PC-9 (cell line): Measurements from ENCODE around the gene MSL2.

Experiments used
- CTCF ChIP-seq: fragments of 200-600 bp; sonication (generic); conservative IDR thresholded peaks from 2 replicates; pipeline ENCODE4 v1.6.1; 2017; ENCODE audit warnings: mixed run types, antibody characterized with exemption, mild to moderate bottlenecking, moderate library complexity
- EZH2 ChIP-seq: fragments of 200-600 bp; sonication (generic); IDR thresholded peaks from 2 replicates; pipeline ENCODE4 v1.8.0; 2017; ENCODE audit warnings: antibody characterized with exemption, low read depth

- TF ChIP-seq CTCF (no peak), EZH2 (no peak)
Observed at GRCh38 chr3:136171097-136171542, 25.0 kb downstream of the MSL2 start.
